GM19025 (cell line): ENCODE data around the gene NPIPB6.
"Not testable (repeated sequence)": the region's sequence is repeated elsewhere in the genome, so short reads cannot be mapped to it uniquely, and the experiment has no call there.

ENCODE experiments used
- ATAC-seq: cut with Tn5 transposase; IDR thresholded peaks from one replicate; pipeline ENCODE4 v1.9.1; 2021; ENCODE audit warnings: mild to moderate bottlenecking, low read depth, moderate library complexity; ENCODE audit not compliant: unreplicated experiment

Gene NPIPB6

GRCh38 chr16:28363408-28363807 lies at the start of gene NPIPB6:
Gene NPIPB6 (minus strand): TSS chr16:28363508. CDS start chr16:28362822, 686 bp downstream.
- not testable (repeated sequence) for ATAC-seq

GRCh38 chr16:28403220-28404072 lies 40.1 kb upstream of the NPIPB6 start, which contains the start of gene EIF3CL:
Gene EIF3CL (minus strand): TSS chr16:28403841. CDS start chr16:28403618, 223 bp downstream.
- peak; percentile 98 for ATAC-seq

- ATAC-seq = not testable (repeated sequence)
Measured at GRCh38 chr16:28392054-28392453, 28.7 kb upstream of the NPIPB6 start.

- ATAC-seq = not testable (repeated sequence)
Measured at GRCh38 chr16:28382177-28382867, 19.0 kb upstream of the NPIPB6 start.

- not testable (repeated sequence) for ATAC-seq
Measured at GRCh38 chr16:28377822-28378221, 14.5 kb upstream of the NPIPB6 start.

- not testable (repeated sequence) for ATAC-seq
Measured at GRCh38 chr16:28377108-28377625, 13.9 kb upstream of the NPIPB6 start.

GRCh38 chr16:28375115-28375514 lies 11.8 kb upstream of the NPIPB6 start:
- ATAC-seq = not testable (repeated sequence)

GRCh38 chr16:28374281-28374680 lies 11.0 kb upstream of the NPIPB6 start:
- not testable (repeated sequence) for ATAC-seq

- not testable (repeated sequence) for ATAC-seq
Measured at GRCh38 chr16:28367926-28368325, 4.6 kb upstream of the NPIPB6 start.

- peak; percentile 79 for ATAC-seq
Measured at GRCh38 chr16:28364268-28365173, 1.2 kb upstream of the NPIPB6 start.

- ATAC-seq = not testable (repeated sequence)
Measured at GRCh38 chr16:28362600-28362999, 708 bp downstream of the NPIPB6 start.

GRCh38 chr16:28338230-28338629 lies 25.1 kb downstream of the NPIPB6 start:
- not testable (repeated sequence) for ATAC-seq

GRCh38 chr16:28336940-28337710 lies 26.2 kb downstream of the NPIPB6 start:
- ATAC-seq = not testable (repeated sequence)

- not testable (repeated sequence) for ATAC-seq
Measured at GRCh38 chr16:28335678-28336077, 27.6 kb downstream of the NPIPB6 start.

GRCh38 chr16:28332632-28333031 lies 30.7 kb downstream of the NPIPB6 start:
- ATAC-seq = not testable (repeated sequence)

GRCh38 chr16:28330981-28331380 lies 32.3 kb downstream of the NPIPB6 start:
- not testable (repeated sequence) for ATAC-seq

- ATAC-seq = not testable (repeated sequence)
Measured at GRCh38 chr16:28330232-28330631, 33.1 kb downstream of the NPIPB6 start.

GRCh38 chr16:28326881-28327610 lies 36.3 kb downstream of the NPIPB6 start:
- ATAC-seq = no peak

GRCh38 chr16:28324887-28325279 lies 38.4 kb downstream of the NPIPB6 start:
- no peak for ATAC-seq
